Measurements from ENCODE around the gene AFF1.

- TF ChIP-seq CTCF (optimal IDR thresholded peaks at IDR 0.05 in 1 of 3, IDR thresholded peaks at IDR 0.05 in 1 of 3, conservative IDR thresholded peaks at IDR 0.05 in 1 of 3; ENCODE audit: extremely low read depth in 1 of 3, insufficient read depth in 2 of 3, low read length in 3 of 3) (no peak), EZH2 (IDR thresholded peaks at IDR 0.05; ENCODE audit: low read length) (no peak)
Observed at GRCh38 chr4:87077914-87078585, 143.2 kb downstream of the AFF1 start.

All from keratinocyte (primary cell).